NCI-H460 (cell line): ENCODE measurements around the gene RALA. TPM values are rescaled to one million over a fixed set of nuclear protein-coding genes. Genes with fewer than 3 reads are reported as not detected.
"Not testable (repeated sequence)": the region's sequence is repeated elsewhere in the genome, so short reads cannot be mapped to it uniquely, and the experiment has no call there.

Experiments used
- DNase-seq: peaks from one replicate; pipeline ENCODE4 v3.0.0-alpha.2; 2016; ENCODE audit warnings: low read depth; ENCODE audit errors: extremely low read depth
- total RNA-seq: library from RNA; depleted of rRNA; stranded (reverse); fragments of >200 nt; shearing (Covaris generic); gene quantifications from 2 replicates; pipeline ENCODE4 v1.2.3, GENCODE V29; 2014

Gene RALA
- total RNA-seq, 1 experiment from 2014 or later: 20.0 TPM

GRCh38 chr7:39721345-39721744, 98.0 kb downstream of the RALA start:
- no peak for DNase-seq

GRCh38 chr7:39721919-39722597, 98.7 kb downstream of the RALA start:
- no peak for DNase-seq

GRCh38 chr7:39727231-39728012, 104.0 kb downstream of the RALA start:
- DNase-seq: no peak

- peak; percentile 89 for DNase-seq
Measured at GRCh38 chr7:39732837-39733804, 109.7 kb downstream of the RALA start.

- DNase-seq: peak; percentile 13
Measured at GRCh38 chr7:39733881-39734632, 110.7 kb downstream of the RALA start.

- no peak for DNase-seq
Measured at GRCh38 chr7:39734633-39735004, 111.2 kb downstream of the RALA start.

GRCh38 chr7:39735903-39736302, 112.5 kb downstream of the RALA start:
- no peak for DNase-seq

- no peak for DNase-seq
Measured at GRCh38 chr7:39741942-39742623, 118.7 kb downstream of the RALA start.

- DNase-seq: no peak
Measured at GRCh38 chr7:39744620-39745019, 121.2 kb downstream of the RALA start.

GRCh38 chr7:39745320-39745719, 121.9 kb downstream of the RALA start:
- DNase-seq: no peak

GRCh38 chr7:39746103-39746819, 122.9 kb downstream of the RALA start:
- peak; percentile 75 for DNase-seq

- DNase-seq: no peak
Measured at GRCh38 chr7:39749177-39749576, 125.8 kb downstream of the RALA start.

GRCh38 chr7:39749717-39750116, 126.3 kb downstream of the RALA start:
- DNase-seq: no peak

- no peak for DNase-seq
Measured at GRCh38 chr7:39750253-39751077, 127.1 kb downstream of the RALA start.

- not testable (repeated sequence) for DNase-seq
Measured at GRCh38 chr7:39753237-39753636, 129.9 kb downstream of the RALA start.

GRCh38 chr7:39753823-39754325, 130.5 kb downstream of the RALA start:
- no peak for DNase-seq

- DNase-seq: no peak
Measured at GRCh38 chr7:39754326-39755120, 131.2 kb downstream of the RALA start.
